Spleen (tissue), 7 donors: Measurements from ENCODE around the gene PSMA3.

Experiments
- CTCF ChIP-seq, 11 experiments: fragments of 200-600 bp in 7 of 11; fragments of 450-650 bp in 4 of 11; sonication (generic) in 4 of 11; IDR thresholded peaks in 8 of 11; conservative IDR thresholded peaks in 3 of 11; 1 replicate in 7 of 11; 2 replicates in 4 of 11; pipeline versions ENCODE4 v1.4.0 to v1.8.0; 2016 to 2021; ENCODE audit warnings: antibody characterized with exemption in 11 of 11, inconsistent platforms in 4 of 11, mild to moderate bottlenecking in 1 of 11
- POLR2A ChIP-seq, 3 donors: fragments of 450-650 bp; IDR thresholded peaks; one replicate each; pipeline ENCODE4 v1.5.1; 2017; ENCODE audit warnings: antibody characterized with exemption in 3 of 3, mild to moderate bottlenecking in 1 of 3
- POLR2AphosphoS5 ChIP-seq, 3 donors: sonication (generic); formaldehyde crosslinking; IDR thresholded peaks; one replicate each; pipeline ENCODE4 v1.5.1; 2017; ENCODE audit warnings: antibody characterized with exemption in 3 of 3
- donor health status: DM: no; HTN: no; CAD: no; lungs with moderate emphysema.
- donor health status: DM: no; HTN: no; CAD: no.
- donor health status: DM: no; HTN: no; CAD: no.

GRCh38 chr14:58265401-58265800 lies 20.8 kb downstream of the PSMA3 start:
- TF ChIP-seq POLR2AphosphoS5 (IDR thresholded peaks at IDR 0.05) = no peak
- no peak for TF ChIP-seq CTCF (IDR thresholded peaks at IDR 0.05 in 8 of 11, conservative IDR thresholded peaks at IDR 0.05 in 3 of 11)
- TF ChIP-seq POLR2A (IDR thresholded peaks at IDR 0.05) = no peak
